Lower leg skin (tissue), 4 donors: ENCODE measurements around the gene ADAM17. TPM values are rescaled to one million over a fixed set of nuclear protein-coding genes. Genes with fewer than 3 reads are reported as not detected.

Experiments used
- DNase-seq, 2 donors: peaks; one replicate each; pipeline ENCODE4 v3.0.0-alpha.2; 2019; ENCODE audit warnings: low spot score in 2 of 2
- H3K4me3 ChIP-seq: fragments of 200-600 bp; sonication (generic); 2 replicates; pipeline ENCODE4 v1.5.1; 2017; ENCODE audit warnings: mild to moderate bottlenecking, low read depth; ENCODE audit not compliant: poor library complexity, severe bottlenecking
- CTCF ChIP-seq, 3 donors: fragments of 450-650 bp; IDR thresholded peaks; one replicate each; pipeline ENCODE4 v1.5.1; 2016; ENCODE audit warnings: antibody characterized with exemption in 3 of 3, mild to moderate bottlenecking in 3 of 3, moderate library complexity in 2 of 3
- POLR2A ChIP-seq, 2 donors: fragments of 450-650 bp; IDR thresholded peaks; one replicate each; pipeline ENCODE4 v1.6.1; 2016 to 2017; ENCODE audit warnings: antibody characterized with exemption in 2 of 2, mild to moderate bottlenecking in 1 of 2, moderate library complexity in 1 of 2
- WGBS, 2 donors: methylation state at CpG; one replicate each; pipeline ENCODE4 v1.1.5; 2018; 5-methylcytosine and 5-hydroxymethylcytosine counted together
- intact Hi-C: fragments of 100-400 bp; cut with DNase I; formaldehyde crosslinking; loops from one replicate; pipeline ENCODE4 v1.15.0; 2023; ENCODE audit warnings: low total_unique reads
- total RNA-seq, 4 donors: library from RNA; depleted of rRNA; stranded (reverse); fragments of >200 nt; gene quantifications; one replicate each; pipeline ENCODE4 v1.1.0, GENCODE V29; 2016

ADAM17 gene
- total RNA-seq, 4 donors from 2014 or later = 23.0 to 29.8 (median 27.5) TPM

- DNase-seq = peak in 1 of 2 donors; percentile 17
- H3K4me3 ChIP-seq = no peak overlapping the region
- intact Hi-C loops = no loop called here
- TF ChIP-seq CTCF (IDR thresholded peaks at IDR 0.05) = no peak
- WGBS, 2 donors = 91 to 97% methylated on average over 7 of the region's 7 CpGs
Measured at GRCh38 chr2:9465170-9465569, 90.5 kb downstream of the ADAM17 start.

DNA sequence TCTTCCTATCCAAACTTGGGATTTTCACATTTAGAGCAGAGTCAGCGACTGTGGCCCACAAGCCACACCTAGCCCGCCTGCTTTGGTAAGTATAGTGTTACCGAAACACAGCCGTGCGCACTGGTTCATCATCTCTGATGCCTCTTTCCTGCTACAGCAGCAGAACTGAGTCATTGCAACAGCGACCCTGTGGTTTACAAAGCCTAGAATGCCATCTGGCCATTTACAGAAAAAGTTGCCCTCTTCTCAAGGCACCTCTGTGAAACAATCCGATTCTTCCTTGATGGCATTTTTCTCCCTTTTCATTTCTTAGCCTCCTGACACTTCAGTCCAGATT, 92.0 kb downstream of the ADAM17 start:
- H3K4me3 ChIP-seq = no peak overlapping the region
- intact Hi-C loops = no loop called here
- TF ChIP-seq CTCF (IDR thresholded peaks at IDR 0.05) (no peak), POLR2A (IDR thresholded peaks at IDR 0.05) (no peak)
- DNase-seq = peak in 1 of 2 donors; percentile 21
- WGBS, 2 donors = 78 to 89% methylated on average over 7 of the region's 7 CpGs

DNA sequence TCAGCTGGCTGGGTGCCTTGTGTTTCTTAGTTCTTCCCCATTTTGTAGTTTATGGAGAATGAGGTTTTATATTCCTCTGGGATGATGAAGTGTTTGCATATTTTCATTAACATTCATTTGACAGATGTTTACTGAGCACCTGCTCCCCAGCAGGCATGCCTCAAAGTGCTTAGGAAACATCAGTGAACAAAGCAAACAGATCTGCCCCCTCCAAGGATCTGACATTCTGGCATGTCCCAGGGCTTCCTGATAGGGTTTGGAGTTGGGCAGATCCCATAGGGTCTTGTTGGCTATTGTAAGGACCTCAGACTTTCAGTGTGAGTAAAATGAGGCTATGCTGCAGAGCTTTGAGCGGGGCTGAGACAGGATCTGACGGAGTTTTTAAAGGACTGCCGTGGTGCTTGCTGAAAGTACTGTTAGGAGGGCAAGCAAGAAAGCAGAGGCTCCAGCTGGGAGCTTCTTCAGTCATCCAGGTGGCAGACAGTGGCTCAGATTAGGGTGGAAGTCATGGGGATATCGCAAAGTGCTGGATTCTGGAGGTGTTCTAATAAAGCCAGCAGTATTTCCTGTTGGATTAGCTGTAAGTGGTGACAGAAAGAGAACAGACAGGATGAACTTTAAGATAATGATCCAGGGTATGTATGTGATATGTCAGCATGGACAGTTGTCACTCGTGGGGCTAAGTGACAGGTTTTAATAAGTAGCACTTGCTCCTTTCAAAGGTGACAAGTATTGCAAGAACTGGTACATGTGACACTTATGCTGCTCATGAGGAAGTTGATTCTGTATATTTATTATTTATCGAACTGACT, 92.5 kb downstream of the ADAM17 start:
- WGBS, 2 donors = 91 to 92% methylated on average over 6 of the region's 6 CpGs
- DNase-seq = peak in 1 of 2 donors; percentile 31
- no peak overlapping the region for H3K4me3 ChIP-seq
- intact Hi-C loops = no loop called here
- TF ChIP-seq POLR2A (IDR thresholded peaks at IDR 0.05) = no peak
- TF ChIP-seq CTCF (IDR thresholded peaks at IDR 0.05) = no peak

- TF ChIP-seq CTCF (IDR thresholded peaks at IDR 0.05) (no peak), POLR2A (IDR thresholded peaks at IDR 0.05) (no peak)
- intact Hi-C loops = no loop called here
- WGBS, 2 donors = 74 to 92% methylated on average over 5 of the region's 5 CpGs
Measured at GRCh38 chr2:9462313-9462712, 93.3 kb downstream of the ADAM17 start.

DNA sequence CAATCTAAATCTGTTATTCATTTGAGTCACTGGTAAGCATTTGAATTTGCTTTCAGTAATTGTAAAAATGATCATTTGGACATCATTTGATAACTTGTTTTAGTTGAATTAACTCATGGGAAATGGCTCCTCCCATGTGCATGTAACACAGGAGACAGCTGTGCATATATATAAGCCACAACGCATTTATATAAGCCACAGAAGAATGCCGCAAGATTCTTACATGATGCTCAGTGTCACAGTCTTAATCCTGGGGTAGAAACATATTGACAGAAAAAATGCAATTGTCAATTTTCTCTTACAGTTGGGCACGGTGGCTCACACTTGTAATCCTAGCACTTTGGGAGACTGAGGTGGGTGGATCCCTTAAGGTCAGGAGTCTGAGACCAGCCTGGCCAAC, 94.6 kb downstream of the ADAM17 start:
- peak in 1 of 2 donors; percentile 14 for DNase-seq
- 84 to 89% methylated on average over 3 of the region's 3 CpGs for WGBS, 2 donors
- TF ChIP-seq CTCF (IDR thresholded peaks at IDR 0.05) = no peak
- no peak for TF ChIP-seq POLR2A (IDR thresholded peaks at IDR 0.05)
- no peak overlapping the region for H3K4me3 ChIP-seq
- intact Hi-C loops = no loop called here

More at GRCh38 chr2:9462313-9462712, 93.3 kb downstream of the ADAM17 start:
- peak in 1 of 2 donors; percentile 18 for DNase-seq
- no peak overlapping the region for H3K4me3 ChIP-seq
